ENCODE results near the gene GRAMD1C. TPM values are rescaled to one million over a fixed set of nuclear protein-coding genes. Genes with fewer than 3 reads are reported as not detected.

GRAMD1C gene
- total and polyA plus RNA-seq, 12 donors = 0.37 to 4.7 (median 1.2) TPM

DNA sequence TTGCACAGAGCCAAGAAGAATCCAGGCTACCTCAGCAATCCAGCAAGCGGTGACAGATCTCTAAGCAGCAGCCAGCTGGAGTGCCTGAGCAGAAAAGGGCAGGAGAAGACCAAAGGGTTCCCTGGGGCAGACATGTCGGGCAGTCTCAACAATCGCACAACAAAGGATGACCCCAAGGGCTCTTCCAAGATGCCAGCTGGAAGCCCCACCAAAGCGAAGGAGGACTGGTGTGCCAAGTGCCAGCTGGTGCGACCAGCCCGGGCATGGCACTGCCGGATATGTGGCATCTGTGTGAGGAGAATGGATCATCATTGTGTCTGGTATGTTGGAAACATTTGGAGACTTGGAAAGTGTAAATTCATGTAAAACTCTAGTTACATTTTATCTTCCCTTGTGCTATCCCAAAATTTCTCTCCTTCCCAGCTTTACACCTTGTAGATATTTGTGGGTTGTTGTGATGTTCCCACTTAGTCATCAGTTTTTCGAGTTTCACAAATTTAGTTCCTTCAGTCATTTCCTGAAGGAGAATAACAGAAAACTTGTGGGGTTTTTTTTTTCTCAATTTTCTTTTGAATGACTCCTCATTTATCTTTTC is 115.6 kb downstream of the GRAMD1C start:
- Histone ChIP-seq H3K4me3 (no peak overlapping the region), H3K27me3 (no peaks in the 10 kb centered on the region), H3K27ac (no peak overlapping the region), H3K9me3 (no peaks in the 10 kb centered on the region), H3K36me3 (peaks cover 0 to 14% (median 0%) of the 10 kb centered on the region in 9 donors), H3K4me1 (no peaks in the 10 kb centered on the region)
- intact Hi-C loops (cut with DNase I) = loop anchor here in 1 of 10 donors (10.0 kb wide), 1 partner anchor 191 kb away; no protein-coding TSS in a partner anchor
- ATAC-seq (no peak), DNase-seq (no peak)
- WGBS, 2 donors = 89 to 91% methylated on average over 8 of the region's 8 CpGs
- TF ChIP-seq, protein P1, sequence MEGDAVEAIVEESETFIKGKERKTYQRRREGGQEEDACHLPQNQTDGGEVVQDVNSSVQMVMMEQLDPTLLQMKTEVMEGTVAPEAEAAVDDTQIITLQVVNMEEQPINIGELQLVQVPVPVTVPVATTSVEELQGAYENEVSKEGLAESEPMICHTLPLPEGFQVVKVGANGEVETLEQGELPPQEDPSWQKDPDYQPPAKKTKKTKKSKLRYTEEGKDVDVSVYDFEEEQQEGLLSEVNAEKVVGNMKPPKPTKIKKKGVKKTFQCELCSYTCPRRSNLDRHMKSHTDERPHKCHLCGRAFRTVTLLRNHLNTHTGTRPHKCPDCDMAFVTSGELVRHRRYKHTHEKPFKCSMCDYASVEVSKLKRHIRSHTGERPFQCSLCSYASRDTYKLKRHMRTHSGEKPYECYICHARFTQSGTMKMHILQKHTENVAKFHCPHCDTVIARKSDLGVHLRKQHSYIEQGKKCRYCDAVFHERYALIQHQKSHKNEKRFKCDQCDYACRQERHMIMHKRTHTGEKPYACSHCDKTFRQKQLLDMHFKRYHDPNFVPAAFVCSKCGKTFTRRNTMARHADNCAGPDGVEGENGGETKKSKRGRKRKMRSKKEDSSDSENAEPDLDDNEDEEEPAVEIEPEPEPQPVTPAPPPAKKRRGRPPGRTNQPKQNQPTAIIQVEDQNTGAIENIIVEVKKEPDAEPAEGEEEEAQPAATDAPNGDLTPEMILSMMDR (IDR thresholded peaks at IDR 0.05) = no peak

DNA sequence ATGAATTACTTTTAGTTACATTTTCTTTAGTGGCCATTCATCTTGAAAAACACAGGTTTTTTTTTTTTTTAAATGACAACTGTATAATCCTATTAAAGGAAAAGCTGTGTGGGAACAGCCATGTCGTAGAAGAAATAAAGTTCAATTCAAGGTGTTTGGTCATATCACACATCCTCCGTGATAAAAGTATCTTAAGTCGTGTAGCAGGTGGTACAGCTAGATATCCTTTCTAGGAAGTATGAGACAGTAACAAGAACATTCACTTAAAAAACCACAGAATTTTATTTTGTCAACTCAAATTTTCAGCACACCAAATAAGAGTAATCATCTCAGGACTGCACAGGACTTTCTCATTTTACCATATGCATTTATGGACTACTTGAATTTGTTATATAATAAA is 125.3 kb downstream of the GRAMD1C start:
- no peaks in the 10 kb centered on the region for H3K9me3 ChIP-seq
- no peak overlapping the region for H3K4me3 ChIP-seq
- TF ChIP-seq, protein P1 (IDR thresholded peaks at IDR 0.05) = no peak
- no peak for ATAC-seq
- WGBS, 2 donors = 89 to 92% methylated on average over 3 of the region's 3 CpGs
- H3K27me3 ChIP-seq = no peaks in the 10 kb centered on the region
- intact Hi-C loops (cut with DNase I) = loop anchor here in 1 of 10 donors (10.0 kb wide), 1 partner anchor 1319 kb away; the partner anchor contains the start of gene CCDC80
- H3K36me3 ChIP-seq = peaks cover 0 to 15% (median 0%) of the 10 kb centered on the region in 9 donors
- DNase-seq = no peak
- H3K27ac ChIP-seq = no peak overlapping the region
- H3K4me1 ChIP-seq = no peaks in the 10 kb centered on the region

DNA sequence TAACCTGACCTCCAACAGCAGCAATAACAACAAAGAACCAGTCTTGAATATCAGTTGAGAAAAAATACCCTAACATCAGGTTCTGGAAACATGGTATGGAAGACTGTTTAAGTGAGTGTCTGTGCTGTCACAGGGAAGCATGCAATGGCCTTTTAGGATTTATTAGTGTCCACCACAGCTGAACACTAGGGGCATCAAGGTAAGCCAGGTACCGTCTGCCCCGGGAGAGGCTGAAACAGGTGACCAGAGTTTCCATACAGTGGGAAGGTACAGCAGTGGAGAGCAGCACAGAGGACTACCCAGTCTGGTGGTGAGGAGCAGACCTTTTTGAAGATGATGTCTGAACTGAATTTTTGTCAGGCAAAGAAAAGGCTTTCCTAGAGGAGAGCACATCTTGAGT is 127.6 kb downstream of the GRAMD1C start:
- no peaks in the 10 kb centered on the region for H3K27me3 ChIP-seq
- ATAC-seq (no peak), DNase-seq (no peak)
- H3K27ac ChIP-seq = no peak overlapping the region
- WGBS, 2 donors = 79 to 86% methylated on average over 2 of the region's 2 CpGs
- peaks cover 0 to 2% (median 0%) of the 10 kb centered on the region in 11 donors for H3K9me3 ChIP-seq
- peaks cover 0 to 12% (median 0%) of the 10 kb centered on the region in 9 donors for H3K36me3 ChIP-seq
- TF ChIP-seq, protein P1 (IDR thresholded peaks at IDR 0.05) = no peak
- no peak overlapping the region for H3K4me3 ChIP-seq
- intact Hi-C loops (cut with DNase I) = loop anchor here in 1 of 10 donors (10.0 kb wide), 1 partner anchor 1321 kb away; the partner anchor contains the start of gene CCDC80
- no peaks in the 10 kb centered on the region for H3K4me1 ChIP-seq

DNA sequence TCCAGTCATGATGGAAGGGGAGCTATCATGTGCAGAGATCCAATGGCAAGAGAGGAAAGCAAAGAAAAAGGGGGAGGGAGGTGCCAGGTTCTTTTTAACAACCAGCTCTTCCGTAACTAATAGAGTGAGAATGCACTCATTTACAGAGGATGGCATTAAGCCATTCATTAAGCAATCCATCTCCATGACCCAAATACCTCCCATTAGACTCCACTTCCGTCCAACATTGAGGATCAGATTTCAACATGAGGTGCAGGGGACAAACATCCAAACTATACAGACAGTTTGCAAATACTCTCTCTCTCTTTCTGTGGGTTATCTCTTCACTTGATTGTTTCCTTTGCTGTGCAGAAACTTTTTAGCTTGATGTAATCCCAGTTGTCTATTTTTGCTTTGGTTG is 130.4 kb downstream of the GRAMD1C start:
- ATAC-seq (peak in 4 of 8 donors; percentile 24 to 71 (median 56)), DNase-seq (no peak)
- intact Hi-C loops (cut with DNase I) = loop anchor here in 1 of 10 donors (10.0 kb wide), 1 partner anchor 1324 kb away; the partner anchor contains the start of gene CCDC80
- TF ChIP-seq, protein P1 (IDR thresholded peaks at IDR 0.05) = no peak
- Histone ChIP-seq H3K27ac (no peak overlapping the region), H3K4me1 (no peaks in the 10 kb centered on the region), H3K4me3 (no peak overlapping the region), H3K36me3 (peaks cover 0 to 12% (median 0%) of the 10 kb centered on the region in 9 donors), H3K27me3 (no peaks in the 10 kb centered on the region), H3K9me3 (peaks cover 0 to 29% (median 13%) of the 10 kb centered on the region in 11 donors)
- WGBS, 2 donors = 54 to 68% methylated on average over 2 of the region's 2 CpGs
